ENCODE data around the gene DENND10. TPM values are rescaled to one million over a fixed set of nuclear protein-coding genes. Genes with fewer than 3 reads are reported as not detected.

DENND10 gene
- total RNA-seq, 2 donors from 2014 or later = 23.3 to 42.7 TPM

- H3K4me1 ChIP-seq = no peaks in the 10 kb centered on the region
- intact Hi-C loops (cut with DNase I) = loop anchor here (10.0 kb wide), 1 partner anchor 108 kb away; no protein-coding TSS in a partner anchor
- no peak overlapping the region for H3K9ac ChIP-seq (ENCODE audit: low read depth in 2 of 2, low read length in 2 of 2)
- H3K27me3 ChIP-seq = no peaks in the 10 kb centered on the region
- no peak overlapping the region for H3K4me3 ChIP-seq
- no peaks in the 10 kb centered on the region for H3K36me3 ChIP-seq
- no peak for TF ChIP-seq CTCF (IDR thresholded peaks at IDR 0.05)
- no peak for DNase-seq
- H3K27ac ChIP-seq = no peak overlapping the region
- no peaks in the 10 kb centered on the region for H3K9me3 ChIP-seq
Observed at GRCh38 chr10:119162452-119163092, 58.7 kb downstream of the DENND10 start.

GRCh38 chr10:119165171-119166117 lies 61.5 kb downstream of the DENND10 start, which contains the start of gene SFXN4:
SFXN4 (minus strand) TSS chr10:119165714; CDS start chr10:119165647, 67 bp downstream.
- peak within 1 kb of the TSS; percentile 61 for H3K27ac ChIP-seq
- no peaks in the 10 kb centered on the region for H3K4me1 ChIP-seq
- H3K36me3 ChIP-seq = peaks cover 8% of the 10 kb centered on the region
- H3K9me3 ChIP-seq = no peaks in the 10 kb centered on the region
- no peaks in the 10 kb centered on the region for H3K27me3 ChIP-seq
- intact Hi-C loops (cut with DNase I) = loop anchor here (10.0 kb wide), 1 partner anchor 111 kb away; no protein-coding TSS in a partner anchor
- peak within 1 kb of the TSS; percentile 94 for H3K4me3 ChIP-seq
- no peak for TF ChIP-seq CTCF (IDR thresholded peaks at IDR 0.05)
- peak within 1 kb of the TSS; percentile 77 to 91 for H3K9ac ChIP-seq (ENCODE audit: low read depth in 2 of 2, low read length in 2 of 2)
- DNase-seq = peak; percentile 84

- H3K4me3 ChIP-seq = peak overlapping the region; percentile 94
- TF ChIP-seq CTCF (IDR thresholded peaks at IDR 0.05) = no peak
Observed at GRCh38 chr10:119166118-119166500, 62.2 kb downstream of the DENND10 start.

GRCh38 chr10:119166564-119166963 lies 62.7 kb downstream of the DENND10 start:
- intact Hi-C loops (cut with DNase I) = loop anchor here (10.0 kb wide), 1 partner anchor 112 kb away; no protein-coding TSS in a partner anchor
- H3K4me1 ChIP-seq = no peaks in the 10 kb centered on the region
- H3K9ac ChIP-seq (ENCODE audit: low read depth in 2 of 2, low read length in 2 of 2) = no peak overlapping the region
- peak overlapping the region; percentile 61 for H3K27ac ChIP-seq
- no peak overlapping the region for H3K4me3 ChIP-seq
- no peak for DNase-seq
- no peak for TF ChIP-seq CTCF (IDR thresholded peaks at IDR 0.05)
- peaks cover 12% of the 10 kb centered on the region for H3K36me3 ChIP-seq
- no peaks in the 10 kb centered on the region for H3K9me3 ChIP-seq
- no peaks in the 10 kb centered on the region for H3K27me3 ChIP-seq

More at GRCh38 chr10:119166118-119166500, 62.2 kb downstream of the DENND10 start:
- no peaks in the 10 kb centered on the region for H3K27me3 ChIP-seq
- H3K27ac ChIP-seq = peak overlapping the region; percentile 61
- H3K4me1 ChIP-seq = no peaks in the 10 kb centered on the region
- peak overlapping the region; percentile 77 to 91 for H3K9ac ChIP-seq (ENCODE audit: low read depth in 2 of 2, low read length in 2 of 2)
- peaks cover 8% of the 10 kb centered on the region for H3K36me3 ChIP-seq
- intact Hi-C loops (cut with DNase I) = loop anchor here (10.0 kb wide), 1 partner anchor 111 kb away; no protein-coding TSS in a partner anchor
- no peaks in the 10 kb centered on the region for H3K9me3 ChIP-seq
- DNase-seq = no peak

- TF ChIP-seq CTCF (IDR thresholded peaks at IDR 0.05) = no peak
- Histone ChIP-seq H3K4me1 (no peaks in the 10 kb centered on the region), H3K4me3 (no peak overlapping the region), H3K9ac (ENCODE audit: low read depth in 2 of 2, low read length in 2 of 2) (no peak overlapping the region), H3K9me3 (no peaks in the 10 kb centered on the region), H3K36me3 (peaks cover 17% of the 10 kb centered on the region), H3K27me3 (no peaks in the 10 kb centered on the region), H3K27ac (no peak overlapping the region)
- DNase-seq = no peak
- intact Hi-C loops (cut with DNase I) = loop anchor here (10.0 kb wide), 1 partner anchor 112 kb away; no protein-coding TSS in a partner anchor
Observed at GRCh38 chr10:119167041-119167440, 63.1 kb downstream of the DENND10 start.
